B cell (primary cell): Measurements from ENCODE around the gene NELL2. TPM values are rescaled to one million over a fixed set of nuclear protein-coding genes. Genes with fewer than 3 reads are reported as not detected.

Experiments used
- ATAC-seq: fragments of 200-7000 bp; cut with Tn5 transposase; one replicate; pipeline ENCODE4 v1.10.0; 2021; ENCODE audit warnings: low read depth, mild to moderate bottlenecking, moderate number of reproducible peaks, moderate library complexity
- CTCF ChIA-PET: fragments of 350-600 bp; sonication (Branson Sonifier 250); formaldehyde crosslinking; loops from one replicate; lab custom pipeline; 2021; ENCODE audit warnings: antibody characterized with exemption, inconsistent platforms; lab: Charles Lee
- POLR2A ChIA-PET: fragments of 350-600 bp; sonication (Branson Sonifier 250); formaldehyde crosslinking; loops from one replicate; lab custom pipeline; 2021; ENCODE audit warnings: antibody characterized with exemption; lab: Charles Lee
- DNase-seq: peaks from one replicate; pipeline ENCODE4 v3.0.0; 2013
- H2AFZ ChIP-seq: 2 replicates; pipeline ENCODE4 v1.6.1; 2012; ENCODE audit warnings: mild to moderate bottlenecking, low read depth, low read length; ENCODE audit not compliant: insufficient read depth, poor library complexity, severe bottlenecking
- H3K27ac ChIP-seq, 2 donors: 1 replicate in 1 of 2; 2 replicates in 1 of 2; pipeline ENCODE4 v1.5.1; 2012 to 2013; ENCODE audit warnings: low read length in 2 of 2, mild to moderate bottlenecking in 2 of 2, moderate library complexity in 1 of 2
- H3K27me3 ChIP-seq, 4 experiments: fragments of 200-600 bp in 1 of 4; sonication (generic) in 1 of 4; replicated peaks in 1 of 4; 1 replicate in 2 of 4; 2 replicates in 2 of 4; pipeline versions ENCODE4 v1.6.1 to v1.7.0; 2013 to 2016; ENCODE audit warnings: low read length in 3 of 4, mild to moderate bottlenecking in 2 of 4, mixed read lengths in 1 of 4, moderate library complexity in 1 of 4; ENCODE audit not compliant: insufficient read depth in 4 of 4, control insufficient read depth in 3 of 4; ENCODE audit errors: control extremely low read depth in 1 of 4
- H3K36me3 ChIP-seq, 2 experiments: replicated peaks in 1 of 2; 1 replicate in 1 of 2; 2 replicates in 1 of 2; pipeline versions ENCODE4 v1.6.1 to v1.7.1; 2013; ENCODE audit warnings: low read length in 1 of 2; ENCODE audit not compliant: insufficient read depth in 2 of 2, control insufficient read depth in 1 of 2; ENCODE audit errors: control extremely low read depth in 1 of 2, extremely low read depth in 1 of 2
- H3K4me1 ChIP-seq, 2 donors: fragments of 200-600 bp in 1 of 2; sonication (generic) in 1 of 2; 1 replicate in 1 of 2; 2 replicates in 1 of 2; pipeline versions ENCODE4 v1.5.1 to v1.6.1; 2013 to 2017; ENCODE audit warnings: low read length in 2 of 2; ENCODE audit not compliant: control insufficient read depth in 2 of 2, insufficient read depth in 2 of 2
- H3K4me2 ChIP-seq: replicated peaks from 2 replicates; pipeline ENCODE3; 2012; ENCODE audit warnings: mild to moderate bottlenecking, low read depth, low read length; ENCODE audit not compliant: poor library complexity, severe bottlenecking
- H3K4me3 ChIP-seq, 5 experiments: fragments of 200-600 bp in 1 of 5; sonication (generic) in 1 of 5; 1 replicate in 3 of 5; 2 replicates in 2 of 5; pipeline versions ENCODE4 v1.5.1 to v1.7.0; 2011 to 2016; ENCODE audit warnings: low read length in 4 of 5, mild to moderate bottlenecking in 4 of 5, low read depth in 2 of 5, control low read depth in 1 of 5, moderate library complexity in 1 of 5; ENCODE audit not compliant: insufficient read depth in 1 of 5; ENCODE audit errors: control extremely low read depth in 1 of 5, extremely low read depth in 1 of 5
- H3K79me2 ChIP-seq: fragments of 200-600 bp; sonication (generic); one replicate; pipeline ENCODE4 v1.6.0; 2016; ENCODE audit warnings: low read length; ENCODE audit not compliant: control insufficient read depth, insufficient read depth
- H3K9ac ChIP-seq: fragments of 200-600 bp; sonication (generic); 2 replicates; pipeline ENCODE4 v1.6.1; 2017; ENCODE audit warnings: mild to moderate bottlenecking, low read length, moderate library complexity
- H3K9me3 ChIP-seq, 3 donors: one replicate each; pipeline versions ENCODE4 v1.6.1 to v1.7.1; 2013; ENCODE audit warnings: low read length in 2 of 3; ENCODE audit not compliant: control insufficient read depth in 2 of 3, insufficient read depth in 1 of 3; ENCODE audit errors: control extremely low read depth in 1 of 3
- H4K20me1 ChIP-seq: 2 replicates; pipeline ENCODE4 v1.6.0; 2012; ENCODE audit warnings: mild to moderate bottlenecking, low read length; ENCODE audit not compliant: insufficient read depth, control insufficient read depth, poor library complexity, severe bottlenecking
- H3K27ac Mint-ChIP-seq: one replicate; pipeline ENCODE4 v1.8.0; 2021; ENCODE audit warnings: mixed read lengths
- H3K27me3 Mint-ChIP-seq: one replicate; pipeline ENCODE4 v1.8.0; 2021; ENCODE audit warnings: mixed read lengths
- H3K4me1 Mint-ChIP-seq: one replicate; pipeline ENCODE4 v1.8.0; 2021; ENCODE audit warnings: mixed read lengths
- H3K4me3 Mint-ChIP-seq: one replicate; pipeline ENCODE4 v1.8.0; 2021; ENCODE audit warnings: mixed read lengths
- H3K9me3 Mint-ChIP-seq: one replicate; pipeline ENCODE4 v1.8.0; 2022; ENCODE audit warnings: mixed read lengths; ENCODE audit not compliant: insufficient read depth
- CTCF ChIP-seq: fragments of 200-600 bp; IDR thresholded peaks from one replicate; pipeline ENCODE4 v1.8.0; 2022; ENCODE audit warnings: antibody characterized with exemption, mild to moderate bottlenecking
- EZH2 ChIP-seq: IDR thresholded peaks from 2 replicates; pipeline ENCODE4 v1.6.1; 2012; ENCODE audit warnings: borderline replicate concordance, low read depth, mild to moderate bottlenecking, moderate library complexity, low read length; ENCODE audit not compliant: insufficient read depth, poor library complexity, severe bottlenecking
- intact Hi-C: fragments of 100-400 bp; cut with micrococcal nuclease; formaldehyde crosslinking; loops from one replicate; pipeline ENCODE4 v1.10.0; 2022
- polyA plus RNA-seq: library from polyadenylated mRNA; depleted of rRNA; stranded (reverse); fragments of >200 nt; gene quantifications from 2 replicates; pipeline ENCODE4 v1.2.3, GENCODE V29; 2012
- total RNA-seq, 2 donors: library from RNA; stranded (reverse); fragments of 120-200 nt in 1 of 2; gene quantifications; 1 replicate in 1 of 2; 2 replicates in 1 of 2; pipeline versions ENCODE4 v1.2.3 to v1.2.4, GENCODE V29; 2013 to 2022

NELL2 gene
- total and polyA plus RNA-seq, 2 donors (not counting 1 experiment from before 2014, with no cell fraction given): 0.22 TPM; not detected in 1

GRCh38 chr12:44804068-44804467, 72.0 kb downstream of the NELL2 start:
- no peak overlapping the region for H3K4me3 ChIP-seq
- TF ChIP-seq CTCF: no peak
- no peak for TF ChIP-seq EZH2
- intact Hi-C loops: no loop called here
- H3K27me3 Mint-ChIP-seq: no peaks in the 10 kb centered on the region
- no peaks in the 10 kb centered on the region for H3K27me3 ChIP-seq
- H3K79me2 ChIP-seq: no peaks in the 10 kb centered on the region
- H3K9me3 ChIP-seq: no peaks in the 10 kb centered on the region
- H3K4me1 ChIP-seq: no peaks in the 10 kb centered on the region
- no peak overlapping the region for H2AFZ ChIP-seq
- no peak overlapping the region for H3K27ac ChIP-seq
- ATAC-seq (no peak), DNase-seq (no peak)
- H3K9ac ChIP-seq: no peak overlapping the region
- H3K9me3 Mint-ChIP-seq: no peaks in the 10 kb centered on the region
- no peaks in the 10 kb centered on the region for H3K4me1 Mint-ChIP-seq
- no peak overlapping the region for H3K4me2 ChIP-seq
- no peaks in the 10 kb centered on the region for H3K36me3 ChIP-seq
- H3K27ac Mint-ChIP-seq: no peak overlapping the region
- ChIA-PET CTCF (interaction anchor here (0.7 kb wide), 1 partner anchor 8 kb away, joined by 3 read pairs; no protein-coding TSS in a partner anchor), POLR2A (no interaction called here)
- H4K20me1 ChIP-seq: no peaks in the 10 kb centered on the region
- H3K4me3 Mint-ChIP-seq: no peak overlapping the region

GRCh38 chr12:44795970-44796369, 80.1 kb downstream of the NELL2 start:
- H3K79me2 ChIP-seq: no peaks in the 10 kb centered on the region
- no peak overlapping the region for H3K4me2 ChIP-seq
- H3K27me3 ChIP-seq: no peaks in the 10 kb centered on the region
- H3K36me3 ChIP-seq: no peaks in the 10 kb centered on the region
- no peak overlapping the region for H2AFZ ChIP-seq
- H3K9ac ChIP-seq: no peak overlapping the region
- no peak overlapping the region for H3K27ac Mint-ChIP-seq
- TF ChIP-seq CTCF: no peak
- TF ChIP-seq EZH2: no peak
- H3K9me3 Mint-ChIP-seq: no peaks in the 10 kb centered on the region
- ChIA-PET POLR2A (no interaction called here), CTCF (interaction anchor here (1.0 kb wide), 1 partner anchor 841 kb away, joined by 3 read pairs; no protein-coding TSS in a partner anchor)
- H3K27ac ChIP-seq: no peak overlapping the region
- no peak overlapping the region for H3K4me3 Mint-ChIP-seq
- DNase-seq (no peak), ATAC-seq (no peak)
- no peaks in the 10 kb centered on the region for H3K9me3 ChIP-seq
- no peak overlapping the region for H3K4me3 ChIP-seq
- H3K27me3 Mint-ChIP-seq: no peaks in the 10 kb centered on the region
- H3K4me1 Mint-ChIP-seq: no peaks in the 10 kb centered on the region
- no peaks in the 10 kb centered on the region for H3K4me1 ChIP-seq
- no peaks in the 10 kb centered on the region for H4K20me1 ChIP-seq
- intact Hi-C loops: no loop called here
